GM21515 (cell line): ENCODE measurements around the gene PLEKHA1.

Experiments used
- ATAC-seq: cut with Tn5 transposase; IDR thresholded peaks from one replicate; pipeline ENCODE4 v1.9.1; 2021; ENCODE audit not compliant: unreplicated experiment

The PLEKHA1 gene

DNA sequence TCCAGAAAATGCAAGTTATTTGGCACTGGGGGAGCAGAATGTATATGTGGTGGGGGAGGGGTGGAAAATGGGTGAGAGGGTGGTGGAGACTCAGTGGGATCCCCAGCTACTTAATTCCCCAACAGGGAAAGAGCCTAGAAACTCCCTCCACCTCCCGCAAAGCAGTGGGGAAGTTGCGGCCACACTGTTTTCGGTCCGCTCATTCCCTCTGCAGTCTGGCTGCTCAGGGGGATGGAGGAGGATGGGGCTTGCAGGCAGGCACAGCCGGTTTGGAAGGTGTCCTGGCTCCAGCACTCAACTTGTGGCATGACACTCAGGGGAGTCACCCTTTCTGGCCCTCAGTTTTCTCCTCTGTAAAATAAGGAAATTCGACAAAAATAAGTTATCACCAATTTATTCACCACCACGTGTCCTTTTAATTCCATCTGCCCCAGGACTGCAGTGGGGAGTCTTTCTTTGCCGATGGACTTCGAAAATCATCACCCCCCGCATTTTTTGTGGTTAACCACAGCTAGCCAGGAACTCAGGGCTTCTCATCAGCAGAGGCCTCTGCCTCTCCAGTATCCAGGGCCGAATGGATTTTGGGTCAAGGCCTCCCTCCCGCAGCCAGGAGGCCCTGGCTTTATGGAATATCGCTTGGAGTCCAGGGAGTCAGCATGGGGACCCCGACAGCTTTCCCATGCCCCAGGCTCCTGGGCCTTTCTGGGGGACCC is 85.2 kb downstream of the PLEKHA1 start:
- ATAC-seq, result no peak

DNA sequence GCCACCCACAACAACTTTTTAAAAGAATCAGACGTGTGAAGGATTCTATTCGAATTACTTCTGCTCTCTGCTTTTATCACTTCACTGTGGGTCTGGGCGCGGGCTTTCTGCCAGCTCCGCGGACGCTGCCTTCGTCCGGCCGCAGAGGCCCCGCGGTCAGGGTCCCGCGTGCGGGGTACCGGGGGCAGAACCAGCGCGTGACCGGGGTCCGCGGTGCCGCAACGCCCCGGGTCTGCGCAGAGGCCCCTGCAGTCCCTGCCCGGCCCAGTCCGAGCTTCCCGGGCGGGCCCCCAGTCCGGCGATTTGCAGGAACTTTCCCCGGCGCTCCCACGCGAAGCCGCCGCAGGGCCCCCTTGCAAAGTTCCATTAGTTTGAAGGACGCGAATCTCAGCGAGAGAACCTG is 86.4 kb downstream of the PLEKHA1 start:
- no peak for ATAC-seq

DNA sequence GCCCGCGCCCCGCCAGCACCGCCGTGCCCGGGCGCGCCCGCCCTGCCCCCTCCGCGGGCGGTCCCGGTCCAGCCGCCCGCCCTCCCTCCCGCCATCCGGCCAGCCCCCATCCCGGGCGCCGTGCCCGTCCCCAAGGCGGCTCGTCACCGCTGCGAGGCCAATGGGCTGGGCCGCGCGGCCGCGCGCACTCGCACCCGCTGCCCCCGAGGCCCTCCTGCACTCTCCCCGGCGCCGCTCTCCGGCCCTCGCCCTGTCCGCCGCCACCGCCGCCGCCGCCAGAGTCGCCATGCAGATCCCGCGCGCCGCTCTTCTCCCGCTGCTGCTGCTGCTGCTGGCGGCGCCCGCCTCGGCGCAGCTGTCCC is 86.8 kb downstream of the PLEKHA1 start, which contains the start of gene HTRA1:
HTRA1 (plus strand) TSS at position 187 of the 362 bp plus-strand sequence; CDS start at position 287, 100 bp downstream.
- ATAC-seq, result no peak

DNA sequence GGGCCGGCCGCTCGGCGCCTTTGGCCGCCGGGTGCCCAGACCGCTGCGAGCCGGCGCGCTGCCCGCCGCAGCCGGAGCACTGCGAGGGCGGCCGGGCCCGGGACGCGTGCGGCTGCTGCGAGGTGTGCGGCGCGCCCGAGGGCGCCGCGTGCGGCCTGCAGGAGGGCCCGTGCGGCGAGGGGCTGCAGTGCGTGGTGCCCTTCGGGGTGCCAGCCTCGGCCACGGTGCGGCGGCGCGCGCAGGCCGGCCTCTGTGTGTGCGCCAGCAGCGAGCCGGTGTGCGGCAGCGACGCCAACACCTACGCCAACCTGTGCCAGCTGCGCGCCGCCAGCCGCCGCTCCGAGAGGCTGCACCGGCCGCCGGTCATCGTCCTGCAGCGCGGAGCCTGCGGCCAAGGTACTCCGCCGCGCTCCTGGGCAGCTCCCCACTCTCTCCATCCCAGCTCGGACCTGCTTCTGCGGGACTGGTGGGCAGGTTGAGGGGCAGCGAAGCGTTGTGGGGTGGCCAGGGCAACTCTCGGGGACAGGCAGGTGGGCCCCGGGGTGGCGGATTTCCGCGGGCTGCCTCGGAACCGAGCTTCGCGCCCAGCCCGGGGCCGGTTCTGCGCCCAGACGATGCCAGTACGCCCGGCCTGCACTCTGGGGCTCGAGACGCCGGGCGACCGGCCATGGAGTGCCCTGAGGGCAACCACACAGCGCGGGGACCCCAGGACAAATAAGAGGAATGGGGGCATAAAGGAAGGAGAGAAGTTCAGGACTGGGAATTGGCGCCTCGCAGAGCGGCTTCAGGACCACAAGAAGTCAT is 87.4 kb downstream of the PLEKHA1 start:
- no peak for ATAC-seq

DNA sequence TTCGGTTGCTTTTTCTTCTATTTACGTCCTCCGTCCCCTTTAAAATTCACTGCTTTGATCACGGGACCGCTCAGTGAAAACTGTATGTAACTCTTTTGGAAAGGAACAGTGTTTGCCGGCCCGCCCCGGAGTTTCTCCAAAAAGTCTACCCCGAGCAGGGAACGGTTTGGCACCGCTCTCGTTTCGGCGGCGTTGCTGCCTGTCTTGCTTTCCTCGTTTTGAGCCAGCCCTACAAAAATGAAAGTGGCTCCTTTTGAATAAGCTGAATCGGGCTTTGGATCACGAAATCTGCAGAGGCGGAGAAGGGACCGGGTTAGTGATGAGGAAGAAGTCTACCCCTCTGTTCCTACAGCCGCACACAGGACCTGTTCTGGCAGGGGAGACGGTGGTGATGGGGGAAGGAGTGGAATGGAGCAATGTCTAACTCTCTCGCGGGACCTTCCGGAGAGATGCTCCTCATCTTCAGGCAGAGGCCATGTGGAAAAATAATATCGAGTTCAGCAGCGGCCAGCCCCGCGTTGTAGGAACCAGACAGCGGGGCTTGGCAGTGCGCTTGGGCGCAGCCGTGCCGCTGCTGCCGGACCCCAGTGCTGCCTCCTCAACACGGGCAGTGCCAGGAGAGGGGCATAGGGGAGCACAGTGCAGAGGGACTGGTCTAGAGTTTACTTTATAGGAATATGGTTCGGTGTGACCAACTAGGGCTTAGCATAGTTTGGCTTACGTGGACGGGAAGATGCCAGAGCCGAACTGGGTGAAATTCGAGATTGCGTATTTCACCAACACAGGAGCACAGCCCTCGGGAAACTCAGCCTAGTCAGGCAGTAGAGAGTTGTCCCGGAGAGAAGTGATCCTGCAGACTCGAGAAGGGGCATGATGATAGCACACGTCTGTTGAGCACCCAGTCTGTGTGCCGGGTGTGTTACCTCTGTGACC is 88.3 kb downstream of the PLEKHA1 start:
- ATAC-seq, result no peak

DNA sequence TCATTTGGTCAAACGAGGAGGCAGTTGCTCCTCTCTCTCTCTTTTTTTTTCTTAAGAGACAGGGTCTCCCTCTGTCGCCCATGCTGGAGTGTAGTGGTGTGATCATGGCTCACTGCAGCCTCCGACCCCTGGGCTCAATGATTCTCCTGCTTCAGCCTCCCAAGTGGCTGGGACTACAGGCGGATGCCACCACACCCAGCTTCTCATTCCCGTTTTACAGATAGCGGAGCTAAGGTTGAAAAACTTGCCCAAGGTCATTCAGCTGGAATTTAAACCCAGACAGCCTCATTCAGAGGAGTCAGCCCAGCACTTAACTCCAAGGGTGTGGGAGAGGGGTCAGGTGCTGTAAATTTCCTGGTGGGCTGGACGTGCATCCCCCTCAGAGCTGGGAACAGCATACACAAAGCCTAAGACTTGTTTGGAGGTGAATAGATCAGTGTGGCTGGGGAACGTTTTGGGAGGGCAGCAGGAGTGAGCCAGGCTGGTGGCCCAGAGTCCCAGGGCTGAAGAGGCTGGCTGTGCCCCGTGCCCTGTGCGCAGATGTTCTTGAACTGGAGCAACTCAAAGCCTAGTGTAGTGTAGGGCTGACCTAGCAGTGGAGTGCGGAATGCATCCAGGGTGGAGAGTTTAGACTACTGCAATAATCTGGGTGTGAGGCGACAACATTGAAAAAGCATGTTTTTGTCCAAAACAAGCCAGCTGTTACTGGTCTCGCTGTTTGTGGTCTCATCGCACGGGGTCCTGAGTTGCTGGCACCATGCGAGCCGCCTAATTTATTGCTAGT is 89.2 kb downstream of the PLEKHA1 start:
- ATAC-seq, result no peak

DNA sequence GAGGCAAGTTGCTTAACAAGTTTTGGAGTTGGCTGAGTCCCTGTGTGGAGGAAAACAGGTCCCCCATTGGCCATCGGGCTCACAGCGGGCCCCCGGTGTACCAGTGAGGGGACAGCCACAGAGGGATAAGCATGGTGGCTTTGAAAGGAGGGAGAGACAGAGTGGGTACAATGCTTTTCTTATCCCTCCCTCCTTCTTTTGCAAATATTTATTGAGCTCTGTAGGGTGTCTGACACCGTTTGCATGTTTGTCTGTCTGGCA is 89.7 kb downstream of the PLEKHA1 start:
- ATAC-seq, result no peak

DNA sequence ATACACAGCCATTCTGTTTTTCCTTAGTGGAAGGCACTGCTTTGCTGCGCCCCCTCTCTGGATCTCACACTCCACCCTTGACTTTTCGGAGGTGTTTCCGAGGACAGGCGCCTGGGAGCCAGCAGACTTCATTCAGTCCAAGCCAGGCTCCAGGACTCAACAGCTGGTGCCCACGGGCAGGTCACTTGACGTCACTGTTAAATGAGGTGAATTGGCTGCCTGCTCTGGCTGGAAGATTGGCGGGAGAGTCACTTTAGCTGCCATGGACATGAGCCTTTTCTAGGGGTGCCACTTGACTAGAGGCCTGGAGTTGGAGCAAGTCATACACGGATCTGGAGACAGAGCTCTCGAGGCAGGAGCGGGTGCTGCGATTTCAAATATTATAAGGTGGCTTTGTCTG is 90.1 kb downstream of the PLEKHA1 start:
- no peak for ATAC-seq

DNA sequence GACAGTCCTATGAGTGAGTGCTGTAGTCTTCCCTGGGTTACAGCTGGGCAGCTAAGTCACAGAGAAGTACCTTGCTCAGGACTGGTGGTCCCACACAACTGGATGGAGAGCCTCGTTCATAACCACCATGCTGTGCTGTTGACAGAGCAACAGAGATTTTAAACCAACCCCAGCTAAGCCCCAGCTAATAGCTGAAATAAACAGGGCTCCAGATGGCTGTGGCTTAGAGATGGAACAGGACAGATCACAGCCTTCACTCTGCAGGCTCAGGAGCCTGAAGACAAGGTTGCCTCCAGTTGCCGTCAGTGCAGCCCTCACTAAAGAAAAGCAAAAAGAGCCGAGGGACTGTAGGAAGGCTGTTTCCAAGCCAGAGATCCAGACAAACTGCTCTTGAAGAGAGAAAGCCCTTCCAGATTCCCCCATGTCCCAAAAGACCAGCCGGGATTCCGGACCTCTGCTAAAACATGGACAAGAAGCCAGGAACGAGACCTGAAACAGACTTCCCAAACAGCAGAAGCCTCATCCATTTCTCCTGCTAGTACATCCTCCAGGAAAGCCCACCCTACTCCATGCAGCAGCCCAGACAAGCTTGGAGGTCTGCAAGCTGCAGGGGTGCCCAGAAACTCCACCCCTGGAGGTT is 91.0 kb downstream of the PLEKHA1 start:
- no peak for ATAC-seq

DNA sequence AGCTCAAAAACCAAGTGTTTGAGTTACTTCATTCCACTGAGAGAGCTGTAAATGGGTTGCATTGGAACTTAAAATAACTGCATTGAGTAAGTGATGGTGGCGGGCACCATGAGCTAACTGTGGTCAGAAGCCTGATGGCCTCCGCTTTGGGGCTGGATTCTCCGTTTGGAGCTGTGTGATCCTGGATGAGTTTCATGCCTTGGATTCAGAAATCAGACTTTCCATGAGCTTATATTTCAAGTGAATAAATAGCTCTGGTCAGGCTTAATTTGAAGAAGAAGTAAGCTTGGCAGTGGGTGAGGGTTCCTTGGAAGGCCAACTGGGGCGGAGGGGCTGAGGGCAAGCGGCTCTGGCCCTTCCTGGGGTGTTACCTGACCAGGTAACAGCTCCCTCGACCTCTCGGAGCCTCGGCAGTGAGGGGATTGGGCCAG is 92.5 kb downstream of the PLEKHA1 start:
- ATAC-seq, result no peak

DNA sequence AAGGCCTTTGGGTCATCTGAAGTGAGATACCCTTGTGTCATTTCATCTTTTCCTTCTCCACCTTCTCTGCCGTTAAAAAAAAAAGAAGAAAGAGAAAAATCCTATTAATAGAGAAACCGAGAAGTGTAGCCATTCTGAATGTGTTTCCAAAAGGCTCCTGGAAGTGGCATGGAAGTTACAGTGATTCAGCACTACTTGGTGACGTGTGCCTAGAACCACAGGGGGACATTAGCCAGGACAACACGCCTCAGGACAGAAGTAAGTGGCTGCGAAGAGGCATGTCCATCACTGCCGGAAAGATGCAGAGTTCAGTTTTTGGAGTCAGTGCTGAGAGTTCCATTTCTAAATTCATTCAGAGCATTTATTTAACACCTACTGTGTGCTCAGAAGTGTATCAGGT is 93.2 kb downstream of the PLEKHA1 start:
- ATAC-seq, result no peak

DNA sequence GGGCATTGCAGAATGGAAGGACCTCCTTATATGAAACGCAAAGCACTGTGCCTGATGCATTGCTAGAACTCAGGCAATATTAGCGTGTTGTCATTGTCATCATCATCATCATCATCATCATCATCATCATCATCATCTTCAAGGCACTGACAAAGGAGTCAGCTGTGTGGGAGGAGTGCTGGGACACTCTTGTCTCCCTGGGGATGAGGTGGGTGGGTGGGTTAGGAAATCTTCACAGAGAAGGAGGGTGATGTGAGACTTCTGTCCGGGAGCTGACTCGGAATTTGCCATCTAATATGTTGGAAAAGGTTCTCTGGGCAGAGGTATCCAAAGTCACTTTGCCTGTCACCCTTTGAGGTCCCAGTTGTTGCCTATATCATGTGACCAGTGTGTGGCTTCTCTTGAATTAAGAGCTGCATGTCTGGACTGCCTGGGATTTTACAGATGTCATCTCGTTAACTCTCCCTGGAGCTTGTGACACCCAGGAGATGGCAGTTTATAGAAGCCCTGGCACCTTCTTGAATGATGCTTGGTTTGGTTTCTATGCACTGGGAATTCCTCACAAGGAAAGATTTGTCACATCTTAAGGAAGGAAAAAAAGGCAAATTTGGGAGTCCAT is 93.9 kb downstream of the PLEKHA1 start:
- ATAC-seq, result no peak

DNA sequence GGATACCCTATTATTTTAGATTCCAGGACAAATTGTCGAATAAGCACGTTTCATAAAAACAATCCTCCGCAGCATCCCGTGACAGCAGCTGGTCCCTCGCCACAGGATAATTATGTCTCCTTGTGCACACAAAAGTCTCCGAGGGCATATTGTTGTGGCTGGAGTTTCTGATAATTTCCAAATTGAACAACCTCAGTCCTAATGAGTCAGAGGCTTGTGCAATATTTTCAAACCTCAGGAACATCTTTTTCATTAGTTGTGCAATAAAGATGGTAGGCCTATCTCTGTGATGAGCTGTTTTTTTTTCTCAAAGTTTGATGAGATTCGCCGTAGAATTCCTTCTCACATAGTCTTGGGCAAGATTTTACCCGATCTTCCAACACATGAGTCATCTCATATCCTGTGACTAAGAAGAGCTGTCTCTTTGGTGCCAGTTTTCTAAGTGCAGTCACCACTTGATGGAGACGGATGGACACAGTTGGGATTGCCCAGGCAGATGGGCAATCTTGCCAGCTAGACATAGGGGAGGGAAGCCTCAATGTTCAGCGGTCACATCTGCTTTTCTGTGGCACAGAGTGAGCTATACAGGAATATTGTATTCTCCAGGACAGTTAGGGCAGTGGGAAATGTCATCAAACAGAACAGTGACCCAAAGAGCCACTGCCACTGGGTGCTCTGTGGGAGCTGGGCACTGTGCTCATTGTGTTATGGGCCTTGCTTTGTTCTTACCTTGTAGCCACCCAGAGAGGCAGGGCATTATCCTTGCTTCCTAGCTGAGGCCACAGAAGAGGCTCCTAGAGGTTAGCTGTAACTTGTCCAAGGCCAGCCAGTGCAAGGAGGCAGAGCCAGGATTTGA is 94.6 kb downstream of the PLEKHA1 start:
- ATAC-seq, result no peak

DNA sequence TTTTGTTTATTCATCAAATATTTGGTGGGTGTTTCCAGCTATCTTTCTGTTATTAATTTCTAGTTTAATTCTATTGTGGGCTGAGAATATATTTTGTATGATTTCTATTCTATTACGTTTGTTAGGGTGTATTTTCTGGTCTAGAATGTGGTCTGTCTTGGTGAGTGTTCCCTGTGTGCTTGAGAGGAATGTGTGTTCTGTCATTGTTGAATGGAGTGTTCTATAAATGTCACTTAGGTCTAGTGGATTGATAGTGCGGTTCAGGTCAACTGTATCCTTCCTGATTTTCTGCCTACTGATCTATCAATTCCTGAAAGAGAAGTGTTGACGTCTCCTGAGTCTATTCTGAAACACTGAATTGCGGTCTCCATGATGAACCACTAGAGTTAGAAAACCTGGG is 95.3 kb downstream of the PLEKHA1 start:
- ATAC-seq, result no peak

DNA sequence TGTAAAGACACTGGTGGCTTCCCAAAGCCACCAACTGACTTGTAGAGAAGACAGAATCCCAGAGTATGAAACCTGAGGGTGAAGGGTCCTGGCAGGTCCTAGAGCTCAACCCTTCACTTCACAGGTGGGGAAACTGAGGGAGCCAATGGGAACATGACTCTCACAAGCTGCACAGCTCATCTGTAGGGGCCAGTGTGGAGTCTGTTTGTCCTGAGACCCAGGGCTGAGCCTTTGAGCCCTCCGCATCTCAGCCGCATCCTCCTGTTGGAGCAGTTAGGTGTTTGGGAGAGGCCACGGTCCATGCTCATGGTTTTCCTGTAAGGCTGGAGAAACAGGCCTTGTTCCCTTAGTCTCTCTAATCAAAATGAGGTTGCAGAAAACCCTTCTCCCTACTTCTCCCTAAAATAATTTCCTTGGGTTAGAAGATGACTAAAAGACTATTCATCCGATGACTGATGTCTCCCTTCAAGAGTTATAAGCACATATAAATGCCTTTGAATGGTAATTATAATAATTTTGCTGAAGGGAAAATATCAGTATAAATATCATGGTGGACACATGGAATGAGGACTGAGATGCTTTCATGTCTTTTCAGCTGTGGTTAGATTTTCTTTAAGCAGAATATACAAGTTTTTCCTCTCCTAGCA is 97.1 kb downstream of the PLEKHA1 start:
- ATAC-seq, result no peak

DNA sequence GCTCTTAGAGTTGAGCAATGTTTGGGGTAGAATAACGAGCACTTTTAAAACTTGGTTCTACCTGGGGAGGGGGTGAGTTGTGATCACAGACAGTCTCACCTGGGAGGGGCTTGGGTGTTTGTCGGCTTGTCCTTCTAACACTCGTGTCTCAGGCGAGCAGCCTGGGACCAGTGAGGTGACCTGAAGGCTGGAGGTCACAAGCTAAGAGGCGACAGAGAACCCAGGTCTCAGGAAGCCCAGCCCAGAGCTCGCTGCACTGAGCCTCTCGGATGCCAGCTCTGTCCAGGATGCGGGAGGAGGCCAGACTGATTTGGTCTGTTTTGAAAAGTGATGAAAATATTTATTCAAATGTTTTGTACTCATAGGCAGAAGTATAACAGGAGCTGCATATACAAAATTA is 98.6 kb downstream of the PLEKHA1 start:
- no peak for ATAC-seq

DNA sequence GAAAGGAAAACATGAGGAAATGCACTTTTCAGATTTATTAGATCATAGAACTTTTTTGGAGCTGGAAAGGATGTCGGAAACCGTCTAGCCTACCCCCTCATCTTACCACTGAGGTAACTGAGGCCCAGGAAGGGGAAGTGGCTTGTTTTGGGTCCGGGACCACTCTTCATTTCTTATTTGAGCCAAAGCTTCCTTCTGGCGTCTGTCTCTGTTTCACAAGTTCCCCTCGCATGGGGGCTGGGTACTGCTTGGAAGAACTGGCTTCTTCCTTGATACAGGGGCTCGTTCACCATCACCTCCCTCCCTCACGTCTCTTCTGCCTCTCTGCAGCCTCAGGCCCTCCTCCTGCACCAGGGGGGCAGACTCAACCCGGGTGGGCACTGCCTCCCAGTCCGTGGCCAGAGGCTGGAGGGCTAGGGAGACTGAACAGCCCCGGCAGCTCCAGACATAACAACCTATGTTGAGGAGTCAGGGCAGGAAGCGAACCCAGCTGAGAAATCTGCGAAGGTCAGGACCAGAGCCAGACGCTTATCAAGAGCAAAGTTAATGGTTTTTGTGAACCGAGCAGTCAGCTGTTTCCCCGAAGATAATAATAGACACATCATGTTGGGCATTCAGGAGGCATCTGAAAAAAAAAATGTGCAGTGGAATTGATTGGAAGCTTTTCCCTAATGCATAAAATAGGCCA is 99.8 kb downstream of the PLEKHA1 start:
- ATAC-seq, result no peak

DNA sequence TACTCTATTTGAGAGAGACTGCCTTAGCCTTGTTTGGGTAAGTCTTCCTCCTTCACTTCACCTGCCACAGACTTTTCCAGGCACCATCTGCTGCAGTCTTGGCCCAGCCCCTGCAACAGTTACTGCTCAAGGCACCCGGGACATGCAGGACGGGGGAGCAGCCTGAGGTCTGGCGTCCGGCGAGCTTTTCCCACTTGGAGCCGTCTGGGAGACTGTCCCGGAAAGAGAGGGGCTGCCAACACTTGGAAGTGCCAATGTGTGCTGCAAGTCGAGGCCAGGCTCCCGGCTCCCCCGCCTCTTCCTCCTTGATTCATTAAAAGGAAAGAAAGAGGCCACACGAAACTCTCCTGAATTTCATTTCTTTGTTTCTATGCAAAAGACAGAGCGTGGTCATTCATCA is 100.6 kb downstream of the PLEKHA1 start:
- ATAC-seq, result no peak
